SK-N-SH (cell line): Measurements from ENCODE around the gene MARCKSL1. TPM values are rescaled to one million over a fixed set of nuclear protein-coding genes. Genes with fewer than 3 reads are reported as not detected.

ENCODE experiments used
- CTCF ChIA-PET: fragments of 300-600, 350-600 bp; formaldehyde crosslinking; extraction: SDS; loops from one replicate; lab custom pipeline; 2021; lab: Yijun Ruan, JAX
- POLR2A ChIA-PET: fragments of 350-600 bp; sonication (Branson Sonifier 250); formaldehyde crosslinking; extraction: SDS; loops from one replicate; lab custom pipeline; 2020; ENCODE audit warnings: antibody characterized with exemption, inconsistent platforms; lab: Yijun Ruan, JAX
- DNase-seq: peaks from one replicate; pipeline ENCODE4 v3.0.0; 2012
- H2AFZ ChIP-seq: fragments of 200-600 bp; sonication (generic); 2 replicates; pipeline ENCODE4 v1.8.1; 2016; ENCODE audit warnings: antibody characterized with exemption, mild to moderate bottlenecking, low read depth
- H3F3A ChIP-seq: fragments of 200-600 bp; sonication (generic); replicated peaks from 2 replicates; pipeline ENCODE3; 2016; ENCODE audit warnings: antibody characterized with exemption, mild to moderate bottlenecking; ENCODE audit not compliant: insufficient read depth
- H3K27ac ChIP-seq, 2 experiments: fragments of 200-500 bp in 1 of 2; fragments of 200-600 bp in 1 of 2; sonication (Bioruptor generic) in 1 of 2; sonication (generic), shearing (Covaris generic) in 1 of 2; 2 replicates each; pipeline versions ENCODE4 v1.5.1 to v1.6.1; 2014 to 2016; ENCODE audit warnings: low read depth in 2 of 2, inconsistent platforms in 1 of 2, low read length in 1 of 2, mild to moderate bottlenecking in 1 of 2, mixed read lengths in 1 of 2
- H3K27me3 ChIP-seq: fragments of 200-600 bp; sonication (generic), shearing (Covaris generic); 2 replicates; pipeline ENCODE4 v1.6.1; 2016; ENCODE audit warnings: mixed run types; ENCODE audit not compliant: insufficient read depth
- H3K36me3 ChIP-seq, 2 experiments: fragments of 200-500 bp in 1 of 2; fragments of 200-600 bp in 1 of 2; sonication (Bioruptor generic) in 1 of 2; sonication (generic) in 1 of 2; replicated peaks in 1 of 2; 2 replicates each; pipeline versions ENCODE3 to v1.5.1; 2014 to 2016; ENCODE audit warnings: low read length in 1 of 2, mild to moderate bottlenecking in 1 of 2; ENCODE audit not compliant: insufficient read depth in 2 of 2, control insufficient read depth in 1 of 2
- H3K4me1 ChIP-seq, 2 experiments: fragments of 200-500 bp in 1 of 2; fragments of 200-600 bp in 1 of 2; sonication (Bioruptor generic) in 1 of 2; sonication (generic), shearing (Covaris generic) in 1 of 2; 2 replicates each; pipeline versions ENCODE4 v1.5.1 to v1.6.1; 2014 to 2016; ENCODE audit warnings: low read depth in 1 of 2, low read length in 1 of 2, mixed run types in 1 of 2; ENCODE audit not compliant: insufficient read depth in 2 of 2, control insufficient read depth in 1 of 2
- H3K4me2 ChIP-seq: fragments of 200-600 bp; sonication (generic), shearing (Covaris generic); 2 replicates; pipeline ENCODE4 v1.6.1; 2017; ENCODE audit warnings: mixed run types
- H3K4me3 ChIP-seq, 2 experiments: fragments of 200-500 bp in 1 of 2; fragments of 200-600 bp in 1 of 2; sonication (Bioruptor generic) in 1 of 2; sonication (generic), shearing (Covaris generic) in 1 of 2; 2 replicates each; pipeline versions ENCODE4 v1.5.1 to v1.8.1; 2014 to 2016; ENCODE audit warnings: low read depth in 2 of 2, inconsistent platforms in 1 of 2, low read length in 1 of 2, mild to moderate bottlenecking in 1 of 2, mixed read lengths in 1 of 2, moderate library complexity in 1 of 2
- H3K79me2 ChIP-seq: fragments of 200-600 bp; sonication (generic); 2 replicates; pipeline ENCODE4 v1.8.1; 2017; ENCODE audit warnings: mild to moderate bottlenecking; ENCODE audit not compliant: insufficient read depth
- H3K9ac ChIP-seq: fragments of 200-600 bp; sonication (generic); 2 replicates; pipeline ENCODE4 v1.6.1; 2017; ENCODE audit warnings: mixed run types
- H3K9me2 ChIP-seq: fragments of 200-600 bp; sonication (generic); 2 replicates; pipeline ENCODE4 v1.6.1; 2017; ENCODE audit warnings: mixed run types
- H3K9me3 ChIP-seq: fragments of 200-600 bp; sonication (generic); 2 replicates; pipeline ENCODE4 v1.6.1; 2017; ENCODE audit warnings: mixed run types, mild to moderate bottlenecking, moderate library complexity
- H4K20me1 ChIP-seq: fragments of 200-600 bp; sonication (generic); 2 replicates; pipeline ENCODE4 v1.6.1; 2017; ENCODE audit warnings: mild to moderate bottlenecking, mixed run types; ENCODE audit not compliant: insufficient read depth
- CHD2 ChIP-seq: fragments of 150-350 bp; IDR thresholded peaks from 2 replicates; pipeline ENCODE4 v1.6.1; 2018; ENCODE audit warnings: low read length; ENCODE audit not compliant: partially characterized antibody
- ELF1 ChIP-seq: IDR thresholded peaks from 2 replicates; pipeline ENCODE4 v1.4.0; 2012
- EZH2phosphoT487 ChIP-seq: fragments of 200-600 bp; sonication (generic); IDR thresholded peaks from 2 replicates; pipeline ENCODE4 v1.6.1; 2017; ENCODE audit warnings: low read depth, mixed run types, mild to moderate bottlenecking, antibody characterized with exemption, moderate library complexity, borderline replicate concordance
- FOXJ3 ChIP-seq: sonication (generic); formaldehyde crosslinking; IDR thresholded peaks from 2 replicates; pipeline ENCODE4 v1.5.1; 2020; ENCODE audit warnings: mild to moderate bottlenecking, missing genetic modification reagents
- JUND ChIP-seq: IDR thresholded peaks from 2 replicates; pipeline ENCODE4 v1.4.0; 2012
- MXI1 ChIP-seq: IDR thresholded peaks from 2 replicates; pipeline ENCODE4 v1.6.1; 2012; ENCODE audit warnings: mild to moderate bottlenecking, low read depth, low read length, improper control_type of control experiment
- NFIC ChIP-seq: IDR thresholded peaks from 2 replicates; pipeline ENCODE4 v1.4.0; 2012; ENCODE audit warnings: borderline replicate concordance
- POLR2AphosphoS5 ChIP-seq: IDR thresholded peaks from 2 replicates; pipeline ENCODE4 v1.6.1; 2012; ENCODE audit warnings: low read depth, low read length
- RAD21 ChIP-seq: IDR thresholded peaks from 2 replicates; pipeline ENCODE4 v1.6.1; 2012; ENCODE audit warnings: mild to moderate bottlenecking, low read length
- RCOR1 ChIP-seq: fragments of 150-350 bp; IDR thresholded peaks from 2 replicates; pipeline ENCODE4 v1.6.1; 2017; ENCODE audit warnings: antibody characterized with exemption, low read length
- REST ChIP-seq: IDR thresholded peaks from 2 replicates; pipeline ENCODE4 v1.6.1; 2012; ENCODE audit warnings: mild to moderate bottlenecking, low read depth, low read length, moderate library complexity
- RXRA ChIP-seq: IDR thresholded peaks from 2 replicates; pipeline ENCODE4 v1.4.0; 2012; ENCODE audit warnings: low read depth, mild to moderate bottlenecking, borderline replicate concordance
- USF1 ChIP-seq: IDR thresholded peaks from 2 replicates; pipeline ENCODE4 v1.4.0; 2012; ENCODE audit warnings: low read depth, borderline replicate concordance
- ZBTB33 ChIP-seq: IDR thresholded peaks from 2 replicates; pipeline ENCODE4 v1.4.0; 2012; ENCODE audit warnings: low read depth, borderline replicate concordance
- WGBS: methylation state at CpG from one replicate; pipeline ENCODE4 v1.1.6; 2017; ENCODE audit warnings: low lambda C conversion rate; 5-methylcytosine and 5-hydroxymethylcytosine counted together
- polyA plus RNA-seq, 3 experiments: library from polyadenylated mRNA; depleted of rRNA; stranded (reverse); fragments of >200 nt; gene quantifications; 2 replicates each; pipeline ENCODE4 v1.2.3, GENCODE V29; 2012

MARCKSL1 gene
- polyA plus RNA-seq, 1 of the 3 experiments (the other 2 are of a cell fraction): 275 TPM

GRCh38 chr1:32303358-32303757 is 32.7 kb downstream of the MARCKSL1 start:
- Histone ChIP-seq H3K27ac (no peak overlapping the region), H3K4me1 (peaks cover 0 to 3% of the 10 kb centered on the region in 2 experiments; a peak in 1 of 4 replicates), H2AFZ (no peak overlapping the region), H3K36me3 (peaks cover 11 to 49% of the 10 kb centered on the region in 2 experiments), H3K9me3 (peaks cover 6% of the 10 kb centered on the region; the same call in 1 of the 2 replicates), H3K9ac (no peak overlapping the region), H3K4me2 (no peak overlapping the region), H3K27me3 (no peaks in the 10 kb centered on the region), H3K9me2 (no peaks in the 10 kb centered on the region), H4K20me1 (no peaks in the 10 kb centered on the region; the same call in 1 of the 2 replicates)
- WGBS: 100% methylated on average over 3 of the region's 3 CpGs
- no peak for DNase-seq
- ChIA-PET CTCF (interaction anchor here (0.7 to 1.5 kb wide), 2 partner anchors 16 to 88 kb away, joined by 3 read pairs; no protein-coding TSS in a partner anchor), POLR2A (no interaction called here)
- no peak for TF ChIP-seq RCOR1
- TF ChIP-seq JUND: no peak
- no peak for TF ChIP-seq RXRA
- no peak for TF ChIP-seq EZH2phosphoT487
- no peak for TF ChIP-seq ELF1
- no peak for TF ChIP-seq ZBTB33
- no peak for TF ChIP-seq NFIC
- no peak for TF ChIP-seq POLR2AphosphoS5
- TF ChIP-seq MXI1: no peak
- no peak for TF ChIP-seq CHD2
- no peak for TF ChIP-seq REST
- no peak for TF ChIP-seq RAD21
- TF ChIP-seq FOXJ3 (CRISPR knock-in tag): no peak
- TF ChIP-seq USF1: no peak
- TF ChIP-seq, all 33 proteins: peak for 0
- Histone ChIP-seq H3F3A (no peaks in the 10 kb centered on the region), H3K79me2 (peaks cover 81% of the 10 kb centered on the region), H3K4me3 (no peak overlapping the region)
